ENCODE data around the gene BACH2.

GRCh38 chr6:90026216-90026615, 270.4 kb downstream of the BACH2 start:
- TF ChIP-seq CTCF (IDR thresholded peaks at IDR 0.05; ENCODE audit: low read depth, low read length, poor library complexity, severe bottlenecking) (no peak), EZH2phosphoT487 (IDR thresholded peaks at IDR 0.05; ENCODE audit: borderline replicate concordance, low read length) (no peak)
